Vagina (tissue), 2 donors: Measurements from ENCODE around the gene ARHGAP11A.

ENCODE experiments used
- POLR2A ChIP-seq, 2 donors: fragments of 450-650 bp; IDR thresholded peaks; one replicate each; pipeline ENCODE4 v1.6.1; 2017; ENCODE audit warnings: antibody characterized with exemption in 2 of 2, mild to moderate bottlenecking in 2 of 2, moderate library complexity in 2 of 2
- POLR2AphosphoS5 ChIP-seq, 2 donors: sonication (generic); formaldehyde crosslinking; IDR thresholded peaks; one replicate each; pipeline ENCODE4 v1.9.0; 2017; ENCODE audit warnings: antibody characterized with exemption in 2 of 2, mild to moderate bottlenecking in 2 of 2, low read depth in 1 of 2; ENCODE audit not compliant: insufficient read depth in 1 of 2
- TF ChIP-seq, protein P1 (sequence below), 3 experiments: fragments of 450-650 bp in 2 of 3; fragments of 200-600 bp in 1 of 3; sonication (generic) in 1 of 3; IDR thresholded peaks; one replicate each; pipeline ENCODE4 v1.5.1; 2017 to 2019; ENCODE audit warnings: antibody characterized with exemption in 3 of 3, mild to moderate bottlenecking in 2 of 3, moderate library complexity in 2 of 3

DNA sequence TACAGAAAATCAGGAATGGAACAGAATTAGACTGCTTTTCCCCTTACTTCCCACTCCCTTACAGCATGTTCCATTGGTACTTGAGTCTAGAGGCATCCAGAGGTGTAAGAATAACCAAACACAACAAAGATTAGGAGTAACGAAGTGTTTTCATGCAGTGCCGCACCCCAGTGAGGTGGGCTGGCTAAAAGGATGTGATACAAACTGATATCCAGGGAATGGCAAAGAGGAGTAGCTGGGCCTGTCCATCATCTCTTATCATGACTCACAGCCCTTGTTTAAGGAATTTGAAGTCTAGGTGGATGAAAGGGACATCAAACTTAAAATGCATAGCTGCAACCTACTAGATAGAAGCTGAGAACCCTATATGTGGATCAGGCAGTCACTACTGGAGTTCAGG, 42.6 kb downstream of the ARHGAP11A start:
- TF ChIP-seq, protein P1, sequence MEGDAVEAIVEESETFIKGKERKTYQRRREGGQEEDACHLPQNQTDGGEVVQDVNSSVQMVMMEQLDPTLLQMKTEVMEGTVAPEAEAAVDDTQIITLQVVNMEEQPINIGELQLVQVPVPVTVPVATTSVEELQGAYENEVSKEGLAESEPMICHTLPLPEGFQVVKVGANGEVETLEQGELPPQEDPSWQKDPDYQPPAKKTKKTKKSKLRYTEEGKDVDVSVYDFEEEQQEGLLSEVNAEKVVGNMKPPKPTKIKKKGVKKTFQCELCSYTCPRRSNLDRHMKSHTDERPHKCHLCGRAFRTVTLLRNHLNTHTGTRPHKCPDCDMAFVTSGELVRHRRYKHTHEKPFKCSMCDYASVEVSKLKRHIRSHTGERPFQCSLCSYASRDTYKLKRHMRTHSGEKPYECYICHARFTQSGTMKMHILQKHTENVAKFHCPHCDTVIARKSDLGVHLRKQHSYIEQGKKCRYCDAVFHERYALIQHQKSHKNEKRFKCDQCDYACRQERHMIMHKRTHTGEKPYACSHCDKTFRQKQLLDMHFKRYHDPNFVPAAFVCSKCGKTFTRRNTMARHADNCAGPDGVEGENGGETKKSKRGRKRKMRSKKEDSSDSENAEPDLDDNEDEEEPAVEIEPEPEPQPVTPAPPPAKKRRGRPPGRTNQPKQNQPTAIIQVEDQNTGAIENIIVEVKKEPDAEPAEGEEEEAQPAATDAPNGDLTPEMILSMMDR (IDR thresholded peaks at IDR 0.05) = no peak
- TF ChIP-seq POLR2AphosphoS5 (IDR thresholded peaks at IDR 0.05; ENCODE audit: insufficient read depth in 1 of 2, low read depth in 1 of 2) = no peak
- no peak for TF ChIP-seq POLR2A (IDR thresholded peaks at IDR 0.05)
